ENCODE data around the gene GRIK1. TPM values are rescaled to one million over a fixed set of nuclear protein-coding genes. Genes with fewer than 3 reads are reported as not detected.

Gene GRIK1
- total RNA-seq, 1 experiment from 2014 or later = not detected

DNA sequence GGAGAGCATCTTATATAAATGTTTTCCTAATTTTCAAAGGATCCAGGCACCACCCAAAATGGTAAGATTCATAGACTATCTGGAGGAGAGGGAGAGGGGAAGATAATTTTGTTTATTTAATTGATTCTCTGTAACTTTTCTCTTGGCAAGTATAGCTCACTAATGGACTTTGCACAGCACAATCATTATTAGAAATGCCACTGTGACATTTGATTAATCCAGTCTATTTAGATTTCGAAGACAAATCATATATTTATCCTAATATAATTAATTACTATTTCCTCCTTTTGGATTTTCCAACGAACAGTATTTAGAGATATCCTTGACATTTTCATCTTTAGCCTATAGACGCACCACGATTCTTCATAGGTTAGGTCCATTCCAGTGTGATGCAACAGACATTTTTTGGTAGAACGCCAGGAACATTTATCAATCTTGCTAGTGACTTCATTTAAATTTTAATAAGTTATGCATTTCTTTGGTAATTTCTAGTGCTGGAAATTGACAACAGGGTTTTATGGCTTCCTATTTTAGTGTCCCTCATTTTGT lies 152.4 kb downstream of the GRIK1 start:
- no peak for DNase-seq (ENCODE audit: low read depth)

DNA sequence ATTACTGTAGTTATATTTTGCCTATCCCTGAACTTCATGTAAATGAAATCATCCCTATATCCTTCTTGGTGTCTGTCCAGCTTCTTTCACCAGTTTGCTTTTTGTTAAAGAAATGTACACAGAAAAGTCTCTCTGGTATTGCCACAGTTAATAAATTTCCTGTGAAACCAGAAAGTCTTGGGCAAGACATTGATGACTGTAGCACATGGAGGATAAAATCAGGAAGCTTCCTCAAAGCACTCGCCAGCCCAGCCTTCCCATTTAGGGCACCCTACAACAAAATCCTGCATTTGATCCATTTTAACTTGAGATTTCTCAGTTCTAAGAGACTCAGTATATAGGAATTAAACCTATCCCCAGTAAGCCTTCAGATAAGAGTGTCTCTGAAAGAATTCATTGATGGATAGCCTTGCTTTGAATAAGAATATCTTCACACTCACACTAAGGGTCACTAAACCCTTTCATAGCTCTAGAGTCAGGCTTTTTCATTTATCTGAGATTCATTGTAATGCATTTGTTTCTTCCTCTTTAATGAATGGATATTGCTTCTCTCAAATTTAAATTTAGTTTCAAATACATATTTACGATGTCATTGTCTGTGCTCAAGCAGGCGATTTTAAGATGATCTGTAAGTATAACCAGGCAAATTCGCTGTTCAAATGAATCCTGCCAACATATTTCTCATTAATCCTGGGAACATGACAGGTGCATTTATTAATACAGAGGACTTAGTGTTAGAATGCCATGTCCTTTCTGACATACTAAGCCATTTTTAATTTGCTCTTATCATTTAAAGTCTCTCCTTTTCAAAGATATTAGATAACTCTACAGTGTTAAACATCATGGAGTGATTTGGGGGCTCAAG lies 153.1 kb downstream of the GRIK1 start:
- DNase-seq (ENCODE audit: low read depth) = no peak

DNA sequence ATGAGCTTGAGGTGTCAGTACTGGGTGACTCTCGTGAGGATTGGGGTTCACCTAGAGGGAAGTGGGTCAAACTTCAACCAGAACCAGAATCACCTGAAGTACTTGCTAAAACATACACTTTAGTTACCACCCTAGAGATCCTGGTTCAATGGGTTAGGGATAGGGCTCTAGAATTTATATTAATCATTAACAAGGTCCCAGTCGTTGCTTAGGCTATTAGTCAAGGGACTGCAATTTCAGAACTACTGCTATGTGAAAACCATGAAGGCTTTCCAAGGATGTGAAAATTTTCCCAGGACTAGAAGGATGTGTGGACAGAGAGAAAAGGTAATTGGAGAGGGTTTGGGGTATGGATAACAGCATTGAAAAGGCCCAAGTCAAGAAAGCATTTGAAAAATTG lies 162.6 kb downstream of the GRIK1 start:
- no peak for DNase-seq (ENCODE audit: low read depth)

DNA sequence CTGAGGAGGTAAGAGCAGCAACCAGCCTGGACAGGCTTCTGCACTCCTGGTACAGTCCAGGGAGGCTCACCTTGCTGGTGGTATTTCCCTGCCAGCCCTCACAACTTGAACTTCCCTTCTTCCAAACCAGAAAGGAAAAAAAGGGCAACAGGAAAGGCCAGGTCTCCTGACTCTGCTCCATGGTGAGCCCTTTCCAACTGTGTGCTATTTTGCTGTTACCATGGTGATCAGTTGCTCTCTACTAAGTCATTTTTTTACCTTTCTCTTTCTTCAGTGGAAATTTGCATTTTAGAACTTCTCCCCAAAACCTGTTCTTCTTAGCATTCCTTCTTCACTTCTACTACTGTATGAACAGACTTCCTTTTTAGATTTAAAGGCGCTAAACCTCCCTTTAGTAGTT lies 164.3 kb downstream of the GRIK1 start:
- no peak for DNase-seq (ENCODE audit: low read depth)

DNA sequence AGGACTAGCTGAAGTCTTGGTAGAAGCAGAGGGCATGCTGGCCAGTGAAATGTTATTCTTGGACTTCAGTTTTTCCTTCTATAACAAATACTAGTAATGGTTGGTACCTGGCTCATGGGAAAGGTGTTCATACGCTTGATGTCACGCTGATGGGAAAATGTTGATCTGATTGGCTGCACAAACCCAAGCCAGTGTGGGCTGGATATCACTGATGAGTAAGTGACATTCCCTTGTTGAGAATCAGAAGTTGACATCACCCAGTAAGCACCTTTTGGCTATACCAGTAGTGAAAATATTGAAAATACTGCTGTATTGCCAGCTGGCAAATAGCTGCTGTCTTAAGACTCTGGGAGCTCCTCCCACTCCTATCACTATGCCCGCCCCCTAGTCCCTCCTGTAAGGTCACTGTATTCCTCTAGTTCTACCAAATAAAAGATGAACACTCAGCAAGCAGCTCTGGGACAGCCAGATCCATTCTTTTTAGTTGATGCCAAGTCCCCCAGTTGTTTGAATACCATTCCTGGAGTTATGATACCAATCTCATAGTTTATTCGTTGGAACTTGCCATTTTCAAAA lies 168.2 kb downstream of the GRIK1 start:
- no peak for DNase-seq (ENCODE audit: low read depth)

DNA sequence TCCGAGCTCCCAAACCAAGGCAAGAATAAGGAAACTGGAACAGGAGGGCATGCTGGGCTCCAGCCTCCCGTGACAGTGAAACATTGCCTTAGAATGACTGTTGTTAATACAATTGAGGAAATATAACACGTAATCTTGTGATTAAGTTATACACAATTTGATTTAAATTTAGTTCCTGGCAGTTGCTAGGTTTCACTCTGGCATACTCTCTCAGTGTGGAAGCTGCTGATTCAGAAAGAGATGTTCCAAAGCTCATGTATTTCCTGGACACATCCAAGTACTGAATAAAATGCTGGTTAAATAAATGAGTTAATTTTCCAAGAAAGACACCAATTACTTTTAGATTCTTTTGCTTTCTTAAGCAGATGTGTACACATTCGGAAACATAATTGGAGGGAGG lies 176.1 kb downstream of the GRIK1 start:
- no peak for DNase-seq (ENCODE audit: low read depth)

DNA sequence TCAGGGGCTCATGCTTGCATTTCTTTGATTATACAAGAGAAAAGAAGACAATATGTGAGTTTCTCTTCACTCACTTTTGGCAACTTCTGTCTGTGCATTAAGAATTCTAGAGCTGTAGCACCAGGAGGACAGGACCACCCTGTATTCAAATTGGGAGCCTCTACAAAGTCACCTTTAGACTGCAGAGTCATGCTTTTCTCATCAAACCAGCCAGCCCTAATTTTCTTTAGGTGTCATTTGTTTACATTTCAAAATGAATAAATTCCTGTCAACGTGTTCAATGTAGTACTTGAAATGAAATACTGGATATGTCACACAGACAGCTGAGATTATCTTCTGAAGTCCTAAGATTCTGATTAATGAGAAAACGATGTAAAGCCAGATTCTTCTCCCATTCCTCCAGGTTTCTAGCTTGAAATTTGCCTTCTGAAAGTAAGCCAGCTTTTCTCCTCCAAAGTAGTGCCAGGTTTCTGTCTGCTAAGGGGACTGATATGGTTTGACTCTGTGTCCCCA lies 177.2 kb downstream of the GRIK1 start:
- no peak for DNase-seq (ENCODE audit: low read depth)

DNA sequence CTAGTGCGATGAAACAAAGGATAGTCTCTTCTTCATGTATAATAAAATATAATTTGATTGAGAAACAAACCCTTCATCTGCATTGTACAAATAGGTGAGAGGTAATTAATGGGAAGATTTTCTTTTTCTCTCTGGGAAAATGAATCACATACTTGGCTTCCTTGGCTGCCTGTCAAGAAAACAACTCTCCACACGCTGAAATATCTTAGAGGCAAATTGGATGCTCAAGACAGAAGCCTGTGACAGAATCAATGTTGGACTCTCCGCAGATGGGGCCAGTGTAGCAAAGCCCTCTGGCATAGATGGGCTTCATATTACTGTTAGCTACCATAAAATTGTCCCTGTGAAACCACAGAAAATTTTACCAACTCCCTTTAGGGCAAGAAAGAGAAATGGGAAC lies 186.6 kb downstream of the GRIK1 start:
- DNase-seq (ENCODE audit: low read depth) = no peak

DNA sequence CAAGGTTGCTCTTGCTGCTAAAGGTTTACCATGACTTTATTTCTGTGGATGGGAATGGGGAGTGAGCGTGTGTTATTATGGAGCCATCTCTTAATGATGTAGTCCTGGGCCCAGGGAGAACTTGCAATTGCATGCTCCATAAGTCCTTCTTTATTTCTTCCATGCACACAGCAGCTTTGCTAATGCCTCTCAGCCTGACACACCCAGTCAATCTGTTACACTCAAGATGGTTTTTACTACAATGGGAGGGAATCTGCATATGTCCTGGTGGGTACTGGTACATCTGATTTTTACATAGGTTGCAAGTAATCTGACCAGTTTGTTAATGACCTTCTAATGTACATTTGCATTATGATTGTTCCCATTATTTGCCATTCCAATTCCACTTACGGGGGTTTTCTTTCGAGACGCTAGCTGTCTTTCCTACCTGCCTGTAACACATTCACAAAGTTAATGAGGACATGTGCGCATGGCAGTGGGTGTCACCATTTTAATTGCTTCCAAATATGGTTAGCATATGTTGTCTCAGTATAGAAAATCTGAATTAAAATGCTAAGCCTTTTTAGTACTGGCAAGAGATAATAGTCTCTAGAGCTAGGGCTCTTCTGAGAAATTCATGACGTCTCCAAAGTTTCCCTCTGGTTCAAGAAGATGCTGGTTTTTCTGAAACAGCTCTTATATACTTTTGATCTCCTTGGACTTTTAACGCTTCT lies 188.2 kb downstream of the GRIK1 start:
- DNase-seq (ENCODE audit: low read depth) = no peak

DNA sequence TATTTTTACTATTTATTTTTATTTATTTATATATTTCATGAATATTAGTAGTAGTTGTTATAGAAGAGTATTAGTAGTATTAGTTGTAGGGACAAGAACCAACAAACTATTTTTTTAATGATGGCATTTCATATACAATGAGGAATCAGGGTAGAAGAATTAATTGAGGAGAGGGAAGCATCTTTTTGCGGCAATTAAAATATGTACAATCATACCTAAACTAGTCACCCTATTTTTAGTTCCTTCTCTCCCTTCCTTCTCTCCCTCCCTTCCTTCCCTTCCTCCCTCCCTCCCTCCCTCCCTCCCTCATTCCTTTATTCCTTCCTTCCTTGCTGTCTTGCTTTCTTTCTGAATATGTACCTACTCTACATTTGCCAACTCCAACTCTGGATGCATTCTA lies 189.8 kb downstream of the GRIK1 start:
- no peak for DNase-seq (ENCODE audit: low read depth)

DNA sequence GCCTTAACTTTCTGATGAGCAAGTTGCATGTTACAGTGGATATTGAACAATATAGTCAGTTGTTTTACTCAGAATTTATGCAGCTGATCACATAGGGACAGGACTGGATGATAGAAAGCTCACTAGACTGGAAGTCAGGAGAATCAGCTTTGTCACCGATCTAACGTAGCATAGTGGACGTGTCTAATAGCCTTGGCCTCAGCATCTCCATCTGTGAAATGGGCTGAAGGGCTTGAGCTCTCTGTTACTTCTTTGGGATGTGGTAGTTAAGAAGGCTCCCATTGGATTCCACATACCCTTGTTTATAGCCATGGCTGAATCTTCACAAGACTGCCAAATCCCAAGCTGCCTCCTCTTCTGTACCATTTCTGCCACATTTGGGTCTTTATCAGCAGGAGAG lies 190.6 kb downstream of the GRIK1 start:
- DNase-seq (ENCODE audit: low read depth) = no peak

DNA sequence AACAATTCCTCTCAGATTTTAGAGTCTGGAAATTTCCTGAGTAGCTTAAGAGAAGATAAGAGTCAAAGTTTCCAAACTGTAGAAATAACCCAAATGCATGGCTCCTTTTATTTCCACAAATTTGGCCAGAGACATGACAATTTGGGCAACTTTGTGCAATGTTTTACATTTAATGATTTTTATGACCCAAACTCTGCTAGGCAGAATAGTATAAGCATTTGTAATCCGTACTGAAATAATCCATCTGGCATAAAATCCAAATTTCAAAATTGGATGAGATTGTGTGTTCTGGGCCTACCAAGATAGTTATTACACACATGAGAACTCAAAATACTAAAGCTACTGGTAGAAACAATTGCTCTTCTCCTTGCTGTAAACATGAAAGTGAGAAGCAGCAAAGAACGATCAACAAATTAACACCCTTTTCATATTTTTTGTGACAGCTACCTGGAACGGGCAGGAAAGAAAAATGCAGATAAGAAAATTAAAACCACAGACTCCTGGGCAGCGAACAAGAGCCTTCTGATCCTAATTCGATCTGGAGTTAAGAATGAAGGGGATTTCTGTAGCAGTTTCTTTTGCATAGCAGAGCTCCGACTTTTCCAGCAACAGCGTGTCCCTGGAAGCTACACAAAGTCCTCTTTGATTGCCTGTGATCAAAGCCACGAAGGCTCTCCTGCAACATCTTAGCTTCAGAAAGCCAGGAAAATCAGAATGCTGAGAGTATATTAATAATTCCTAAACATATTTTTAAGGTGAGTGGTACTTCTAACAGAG lies 191.2 kb downstream of the GRIK1 start:
- no peak for DNase-seq (ENCODE audit: low read depth)

DNA sequence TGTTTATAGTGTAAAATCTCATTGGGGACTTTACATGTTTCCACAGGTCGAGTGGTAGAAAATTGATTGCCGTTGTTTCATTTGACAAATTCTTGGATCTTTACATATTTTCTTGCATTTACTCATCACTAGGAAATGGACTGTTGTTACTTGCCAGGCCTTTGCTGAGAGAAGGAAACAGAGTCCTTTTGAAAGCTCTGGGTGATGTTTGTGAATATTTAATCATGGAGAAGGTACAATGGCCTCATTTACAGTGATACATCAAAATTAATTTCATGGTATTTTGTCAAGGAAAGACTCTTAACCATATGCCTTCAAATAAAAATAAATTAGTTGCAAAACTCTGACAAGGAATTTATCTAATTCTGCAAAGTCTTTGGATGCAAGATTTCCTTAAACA lies 198.0 kb downstream of the GRIK1 start:
- DNase-seq (ENCODE audit: low read depth) = no peak

DNA sequence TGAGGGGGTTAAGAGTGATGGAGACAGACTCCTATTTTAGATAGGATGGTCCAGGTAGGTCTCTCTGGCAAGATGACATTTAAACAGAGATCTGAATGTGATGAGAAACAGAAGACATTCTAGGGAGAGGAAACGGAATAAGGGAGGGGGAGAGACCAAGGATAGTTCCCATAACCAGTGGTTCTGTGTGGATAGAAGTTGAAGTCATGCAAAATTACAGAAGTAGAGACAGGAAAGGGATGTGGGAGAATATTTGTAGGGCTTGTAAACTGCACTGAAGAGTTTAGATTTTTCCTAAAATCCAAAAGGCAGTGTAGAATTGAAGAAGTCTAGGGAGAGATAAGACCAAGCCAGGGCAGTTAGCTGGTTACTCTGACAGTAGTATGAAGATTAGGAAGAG lies 200.6 kb downstream of the GRIK1 start:
- no peak for DNase-seq (ENCODE audit: low read depth)

DNA sequence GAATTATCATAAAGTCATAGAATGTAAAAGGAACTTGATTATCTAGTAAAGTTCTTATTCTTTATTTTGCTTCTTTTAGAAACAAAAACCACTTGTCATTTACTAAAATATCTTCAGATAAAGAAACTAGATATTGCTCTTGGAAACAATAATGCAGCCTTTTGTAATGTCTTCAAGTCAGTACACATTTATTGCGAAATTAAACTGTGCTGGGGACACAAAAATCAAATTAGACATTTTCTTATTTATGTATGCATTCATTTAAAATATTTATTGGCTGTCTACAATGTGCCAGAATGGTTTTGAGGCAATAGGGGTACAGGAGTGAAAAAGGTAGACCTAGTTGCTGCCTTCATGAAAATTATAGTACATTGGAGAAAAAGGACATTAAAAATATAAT lies 201.1 kb downstream of the GRIK1 start:
- no peak for DNase-seq (ENCODE audit: low read depth)

DNA sequence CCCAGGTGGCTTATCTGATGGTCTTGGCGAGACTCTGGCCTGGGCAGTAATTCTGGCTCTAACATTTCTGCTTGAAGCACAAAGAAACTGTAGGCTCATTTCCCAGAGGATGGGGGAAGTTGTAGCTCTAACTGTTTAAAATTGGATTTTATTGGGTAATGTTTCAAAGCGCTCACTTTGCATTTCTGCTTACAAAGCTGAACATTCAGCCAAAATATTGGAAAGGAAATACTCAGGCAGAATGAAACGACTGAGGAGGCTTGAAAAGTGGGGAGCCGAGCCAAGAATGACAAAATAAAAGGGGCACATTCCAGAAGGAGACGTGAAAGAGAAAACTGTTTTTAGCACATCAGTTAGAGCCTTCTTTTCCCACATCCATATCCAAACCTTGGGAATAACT lies 202.6 kb downstream of the GRIK1 start:
- DNase-seq (ENCODE audit: low read depth) = no peak

DNA sequence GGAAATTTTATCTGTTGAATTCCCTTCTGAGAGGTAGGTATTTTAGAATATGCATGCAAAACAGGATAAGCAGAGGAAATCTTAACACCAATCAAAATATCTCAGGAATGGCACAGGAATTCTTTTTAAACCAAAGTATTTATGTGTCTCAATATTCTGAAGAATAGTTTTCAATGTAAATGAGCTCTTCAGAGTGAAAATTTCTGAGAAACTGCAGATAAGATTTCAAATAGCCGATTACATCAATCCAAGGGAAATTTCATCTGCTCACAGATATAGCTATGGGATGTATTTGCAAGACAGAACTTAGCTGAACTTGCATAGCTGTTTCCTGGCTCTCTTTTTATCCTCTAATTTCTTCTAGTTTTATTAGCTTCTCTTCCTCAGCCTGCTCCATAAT lies 209.5 kb downstream of the GRIK1 start:
- no peak for DNase-seq (ENCODE audit: low read depth)

DNA sequence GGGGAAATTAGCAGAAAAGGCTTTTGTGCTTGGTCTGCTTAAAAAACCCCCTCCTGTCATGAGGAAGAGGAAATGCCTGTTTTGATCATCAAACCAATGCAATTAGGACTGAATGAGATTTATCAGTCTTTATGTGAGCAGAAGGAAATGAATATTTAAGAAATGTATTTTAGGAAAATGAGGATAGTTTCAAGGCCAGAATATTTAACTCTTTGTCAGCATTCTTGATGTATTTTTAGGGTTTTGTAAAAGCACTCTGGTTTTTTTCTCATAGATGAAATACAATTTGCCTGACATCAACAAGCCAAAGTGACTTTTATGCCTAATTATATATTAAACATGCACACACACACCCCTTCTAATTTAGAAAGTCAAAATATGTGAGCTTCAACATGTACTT lies 213.8 kb downstream of the GRIK1 start:
- DNase-seq (ENCODE audit: low read depth) = no peak

DNA sequence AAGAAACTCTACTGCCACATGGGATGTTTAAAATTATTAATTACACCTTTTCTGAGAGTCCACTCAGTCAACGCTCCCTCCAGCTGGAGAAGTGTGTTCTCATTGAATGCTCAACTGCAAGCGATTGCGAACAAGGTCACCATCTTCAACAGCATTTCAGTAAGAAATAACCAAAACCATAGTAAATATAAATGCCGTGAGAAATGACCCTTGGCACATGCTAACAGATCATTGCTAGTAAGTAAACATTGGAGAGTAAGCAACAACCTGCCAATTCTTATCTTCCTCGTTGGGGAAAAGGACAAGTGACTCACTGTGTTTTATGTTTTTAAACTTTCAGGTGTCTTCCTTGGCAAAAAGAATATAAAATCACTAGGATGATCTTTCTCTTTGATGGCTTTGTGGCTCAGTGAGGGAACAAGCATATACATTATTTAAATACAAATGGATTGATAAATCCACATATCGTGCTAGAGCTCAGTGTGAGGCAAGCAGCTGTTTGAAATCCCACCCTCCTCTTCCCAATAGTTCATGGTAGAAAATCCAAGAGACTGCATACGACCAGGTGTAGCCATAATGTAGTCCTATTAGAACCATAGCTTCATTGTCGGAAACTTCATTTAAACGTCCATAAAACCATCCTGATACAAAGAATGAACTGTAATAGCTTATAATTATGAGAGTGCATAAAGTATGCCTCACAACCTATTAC lies 214.6 kb downstream of the GRIK1 start:
- DNase-seq (ENCODE audit: low read depth) = no peak

DNA sequence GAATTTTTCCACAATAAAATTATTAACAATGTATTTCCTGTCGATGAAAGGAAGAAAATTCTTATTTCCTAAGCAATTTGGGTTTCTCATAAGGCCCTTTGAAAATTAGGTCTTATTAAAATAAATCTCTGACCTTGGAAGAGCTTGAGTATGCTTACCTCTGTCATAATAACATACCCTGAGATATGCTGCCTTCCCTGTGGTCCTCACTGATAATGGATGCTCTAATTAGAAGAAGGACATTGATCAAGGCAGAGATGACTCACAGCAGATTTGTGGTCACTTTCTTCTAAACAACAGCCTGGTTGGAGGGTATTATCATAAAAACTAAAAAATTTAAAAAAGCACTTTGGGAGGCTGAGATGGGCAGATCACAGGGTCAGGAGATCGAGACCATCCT lies 217.8 kb downstream of the GRIK1 start:
- no peak for DNase-seq (ENCODE audit: low read depth)

DNA sequence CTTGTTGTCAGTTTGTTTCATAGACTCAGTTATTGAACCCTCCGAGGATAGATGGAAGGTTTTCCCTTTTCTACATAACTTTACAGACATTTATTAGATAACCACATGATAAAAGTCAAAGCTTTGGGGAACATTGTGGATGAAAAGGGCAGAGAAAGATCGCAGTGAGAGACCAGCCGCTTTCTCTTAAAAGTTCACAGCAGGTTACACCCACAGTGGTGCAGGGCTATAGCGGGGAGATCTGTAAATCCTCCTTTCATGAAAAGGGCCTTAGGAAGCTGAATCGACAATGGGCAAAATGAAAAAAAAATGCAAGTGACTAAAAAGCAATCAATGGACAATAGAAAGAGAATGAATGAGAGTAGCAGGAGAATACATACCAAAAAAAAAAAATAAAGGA lies 218.6 kb downstream of the GRIK1 start:
- no peak for DNase-seq (ENCODE audit: low read depth)
